22Rv1 (cell line): ENCODE measurements around the gene CDC6.

Source experiments
- ZFX ChIP-seq: fragments of 450-650 bp; IDR thresholded peaks from 2 replicates; pipeline ENCODE4 v1.6.1; 2017; ENCODE audit warnings: antibody characterized with exemption, borderline replicate concordance
- TF ChIP-seq, protein P1 (sequence below): fragments of 450-650 bp; IDR thresholded peaks from 2 replicates; pipeline ENCODE4 v1.5.1; 2017; ENCODE audit warnings: mild to moderate bottlenecking

DNA sequence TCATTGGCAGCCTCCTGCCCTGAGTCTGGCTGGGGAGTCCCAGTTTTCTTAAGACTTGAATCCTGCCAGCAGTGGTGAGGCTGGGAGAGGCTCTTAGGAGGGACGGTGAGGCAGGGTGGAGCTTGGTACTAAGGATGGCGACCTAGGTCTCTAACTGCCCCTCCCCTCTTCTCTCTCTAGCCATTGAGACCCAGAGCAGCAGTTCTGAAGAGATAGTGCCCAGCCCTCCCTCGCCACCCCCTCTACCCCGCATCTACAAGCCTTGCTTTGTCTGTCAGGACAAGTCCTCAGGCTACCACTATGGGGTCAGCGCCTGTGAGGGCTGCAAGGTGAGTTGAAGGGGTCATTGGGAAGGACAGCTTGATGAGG, 60.4 kb downstream of the CDC6 start:
- TF ChIP-seq, protein P1, sequence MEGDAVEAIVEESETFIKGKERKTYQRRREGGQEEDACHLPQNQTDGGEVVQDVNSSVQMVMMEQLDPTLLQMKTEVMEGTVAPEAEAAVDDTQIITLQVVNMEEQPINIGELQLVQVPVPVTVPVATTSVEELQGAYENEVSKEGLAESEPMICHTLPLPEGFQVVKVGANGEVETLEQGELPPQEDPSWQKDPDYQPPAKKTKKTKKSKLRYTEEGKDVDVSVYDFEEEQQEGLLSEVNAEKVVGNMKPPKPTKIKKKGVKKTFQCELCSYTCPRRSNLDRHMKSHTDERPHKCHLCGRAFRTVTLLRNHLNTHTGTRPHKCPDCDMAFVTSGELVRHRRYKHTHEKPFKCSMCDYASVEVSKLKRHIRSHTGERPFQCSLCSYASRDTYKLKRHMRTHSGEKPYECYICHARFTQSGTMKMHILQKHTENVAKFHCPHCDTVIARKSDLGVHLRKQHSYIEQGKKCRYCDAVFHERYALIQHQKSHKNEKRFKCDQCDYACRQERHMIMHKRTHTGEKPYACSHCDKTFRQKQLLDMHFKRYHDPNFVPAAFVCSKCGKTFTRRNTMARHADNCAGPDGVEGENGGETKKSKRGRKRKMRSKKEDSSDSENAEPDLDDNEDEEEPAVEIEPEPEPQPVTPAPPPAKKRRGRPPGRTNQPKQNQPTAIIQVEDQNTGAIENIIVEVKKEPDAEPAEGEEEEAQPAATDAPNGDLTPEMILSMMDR = no peak
- TF ChIP-seq ZFX = no peak
